Prostate gland (tissue), 2 donors: ENCODE measurements around the gene PHF10. TPM values are rescaled to one million over a fixed set of nuclear protein-coding genes. Genes with fewer than 3 reads are reported as not detected.

Experiments
- DNase-seq: peaks from one replicate; pipeline ENCODE4 v3.0.0-alpha.2; 2019; ENCODE audit warnings: low spot score
- H3K27ac ChIP-seq, 2 donors: fragments of 200-600 bp; sonication (generic); 2 replicates each; pipeline ENCODE4 v1.5.1; 2017 to 2019
- H3K27me3 ChIP-seq: fragments of 200-600 bp; sonication (generic); replicated peaks from 2 replicates; pipeline ENCODE4 v1.5.1; 2019; ENCODE audit not compliant: insufficient read depth
- H3K36me3 ChIP-seq, 2 donors: fragments of 200-600 bp; sonication (generic); 1 replicate in 1 of 2; 2 replicates in 1 of 2; pipeline versions ENCODE4 v1.5.1 to v1.8.1; 2017 to 2019
- H3K4me1 ChIP-seq: fragments of 200-600 bp; sonication (generic); replicated peaks from 2 replicates; pipeline ENCODE4 v1.5.1; 2019
- H3K4me3 ChIP-seq, 2 donors: fragments of 200-600 bp; sonication (generic); 2 replicates each; pipeline ENCODE4 v1.5.1; 2017 to 2019
- H3K9me3 ChIP-seq: fragments of 200-600 bp; sonication (generic); 2 replicates; pipeline ENCODE4 v1.5.1; 2017
- POLR2A ChIP-seq: fragments of 450-650 bp; IDR thresholded peaks from one replicate; pipeline ENCODE4 v1.6.1; 2016; ENCODE audit warnings: antibody characterized with exemption, mild to moderate bottlenecking
- POLR2AphosphoS5 ChIP-seq: sonication (generic); formaldehyde crosslinking; IDR thresholded peaks from one replicate; pipeline ENCODE4 v1.6.1; 2017; ENCODE audit warnings: antibody characterized with exemption
- WGBS: methylation state at CpG from one replicate; pipeline ENCODE4 v1.1.5; 2018; 5-methylcytosine and 5-hydroxymethylcytosine counted together
- intact Hi-C: fragments of 100-400 bp; cut with DNase I; formaldehyde crosslinking; loops from one replicate; pipeline ENCODE4 v1.14.2; 2022
- total RNA-seq, 2 donors: library from RNA; depleted of rRNA; stranded (reverse); fragments of >200 nt; gene quantifications; one replicate each; pipeline ENCODE4 v1.1.0, GENCODE V29; 2016
- TF ChIP-seq, protein P1 (sequence below), 4 experiments: fragments of 200-600 bp in 2 of 4; fragments of 450-650 bp in 2 of 4; sonication (generic) in 2 of 4; IDR thresholded peaks; 1 replicate in 3 of 4; 2 replicates in 1 of 4; pipeline ENCODE4 v1.5.1; 2016 to 2019; ENCODE audit warnings: antibody characterized with exemption in 4 of 4, mild to moderate bottlenecking in 2 of 4, moderate library complexity in 2 of 4

The PHF10 gene
- total RNA-seq, 2 donors from 2014 or later = 45.9 to 50.4 TPM

DNA sequence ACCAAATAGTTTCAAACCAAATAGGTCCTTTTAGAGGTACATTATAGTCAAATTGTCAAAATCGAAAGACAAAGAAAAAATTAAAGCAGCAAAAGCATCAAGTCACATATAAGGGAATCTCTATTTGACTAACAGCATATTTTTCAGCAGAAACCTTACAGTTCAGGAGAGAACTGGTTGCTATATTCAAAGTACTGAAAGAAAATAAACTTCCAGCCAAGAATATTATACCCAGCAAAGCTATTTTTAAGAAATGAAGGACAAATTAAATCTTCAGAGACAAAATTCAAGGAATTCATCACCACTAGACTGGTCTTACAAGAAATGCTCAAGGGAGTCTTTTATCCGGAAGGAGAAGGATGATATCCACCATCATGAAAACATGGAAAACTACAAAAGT is 38.4 kb downstream of the PHF10 start:
- H3K9me3 ChIP-seq = no peaks in the 10 kb centered on the region
- no peaks in the 10 kb centered on the region for H3K27me3 ChIP-seq
- 95% methylated on average over 2 of the region's 2 CpGs for WGBS
- no peaks in the 10 kb centered on the region for H3K4me1 ChIP-seq
- no peak overlapping the region for H3K27ac ChIP-seq
- DNase-seq = no peak
- intact Hi-C loops = no loop called here
- H3K4me3 ChIP-seq = no peak overlapping the region
- no peak for TF ChIP-seq POLR2AphosphoS5
- TF ChIP-seq, protein P1, sequence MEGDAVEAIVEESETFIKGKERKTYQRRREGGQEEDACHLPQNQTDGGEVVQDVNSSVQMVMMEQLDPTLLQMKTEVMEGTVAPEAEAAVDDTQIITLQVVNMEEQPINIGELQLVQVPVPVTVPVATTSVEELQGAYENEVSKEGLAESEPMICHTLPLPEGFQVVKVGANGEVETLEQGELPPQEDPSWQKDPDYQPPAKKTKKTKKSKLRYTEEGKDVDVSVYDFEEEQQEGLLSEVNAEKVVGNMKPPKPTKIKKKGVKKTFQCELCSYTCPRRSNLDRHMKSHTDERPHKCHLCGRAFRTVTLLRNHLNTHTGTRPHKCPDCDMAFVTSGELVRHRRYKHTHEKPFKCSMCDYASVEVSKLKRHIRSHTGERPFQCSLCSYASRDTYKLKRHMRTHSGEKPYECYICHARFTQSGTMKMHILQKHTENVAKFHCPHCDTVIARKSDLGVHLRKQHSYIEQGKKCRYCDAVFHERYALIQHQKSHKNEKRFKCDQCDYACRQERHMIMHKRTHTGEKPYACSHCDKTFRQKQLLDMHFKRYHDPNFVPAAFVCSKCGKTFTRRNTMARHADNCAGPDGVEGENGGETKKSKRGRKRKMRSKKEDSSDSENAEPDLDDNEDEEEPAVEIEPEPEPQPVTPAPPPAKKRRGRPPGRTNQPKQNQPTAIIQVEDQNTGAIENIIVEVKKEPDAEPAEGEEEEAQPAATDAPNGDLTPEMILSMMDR (IDR thresholded peaks at IDR 0.05) = no peak
- TF ChIP-seq POLR2A = no peak
- no peaks in the 10 kb centered on the region for H3K36me3 ChIP-seq

DNA sequence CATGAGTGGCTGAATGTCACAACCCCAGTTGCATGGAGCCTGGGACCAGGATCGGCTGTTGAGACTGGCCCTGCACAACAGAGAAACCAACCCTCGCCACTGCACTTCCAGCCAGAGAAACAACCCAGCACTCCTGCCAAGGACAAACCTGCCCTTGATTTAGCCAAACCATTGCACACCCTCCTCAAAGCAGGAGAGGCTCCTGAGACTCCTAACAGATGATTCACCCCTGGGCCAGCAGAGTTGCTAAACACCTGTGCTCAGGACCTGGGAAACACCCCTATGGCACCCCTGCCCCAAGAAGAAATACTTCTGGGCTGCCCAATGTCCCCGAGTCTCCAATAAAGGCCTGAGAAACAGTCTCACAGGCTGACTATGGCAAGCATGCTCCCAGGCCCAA is 40.2 kb downstream of the PHF10 start:
- intact Hi-C loops = no loop called here
- Histone ChIP-seq H3K27me3 (no peaks in the 10 kb centered on the region), H3K9me3 (no peaks in the 10 kb centered on the region), H3K36me3 (no peaks in the 10 kb centered on the region), H3K27ac (no peak overlapping the region), H3K4me3 (no peak overlapping the region), H3K4me1 (no peaks in the 10 kb centered on the region)
- DNase-seq = no peak
- no peak for TF ChIP-seq POLR2A
- TF ChIP-seq POLR2AphosphoS5 = no peak
- TF ChIP-seq, protein P1 (IDR thresholded peaks at IDR 0.05) = no peak
- 92% methylated on average over 3 of the region's 3 CpGs for WGBS

DNA sequence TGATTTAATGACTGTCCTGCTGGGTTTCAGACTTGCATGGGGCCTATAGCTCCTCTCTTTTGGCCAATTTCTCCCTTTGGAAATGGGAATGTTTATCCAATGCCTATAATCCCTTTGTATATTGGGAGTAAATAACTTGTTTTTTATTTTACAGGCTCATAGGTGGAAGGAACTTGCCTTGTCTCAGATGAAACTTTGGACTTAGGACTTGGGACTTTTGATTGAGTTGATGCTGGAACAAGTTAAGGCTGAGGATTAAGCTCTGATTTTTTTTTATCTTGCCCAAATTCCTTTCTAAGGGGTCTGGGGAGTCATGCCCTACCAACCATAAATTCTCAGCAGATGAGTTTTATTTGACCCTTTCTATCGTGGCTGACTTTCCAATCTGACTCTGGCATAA is 46.0 kb downstream of the PHF10 start:
- intact Hi-C loops = no loop called here
- H3K9me3 ChIP-seq = no peaks in the 10 kb centered on the region
- no peaks in the 10 kb centered on the region for H3K27me3 ChIP-seq
- TF ChIP-seq, protein P1 (IDR thresholded peaks at IDR 0.05) = no peak
- TF ChIP-seq POLR2A (no peak), POLR2AphosphoS5 (no peak)
- no peak for DNase-seq
- H3K4me1 ChIP-seq = no peaks in the 10 kb centered on the region
- no peaks in the 10 kb centered on the region for H3K36me3 ChIP-seq
- H3K27ac ChIP-seq = no peak overlapping the region
- 30% methylated on average over 1 of the region's 1 CpG for WGBS
- no peak overlapping the region for H3K4me3 ChIP-seq

DNA sequence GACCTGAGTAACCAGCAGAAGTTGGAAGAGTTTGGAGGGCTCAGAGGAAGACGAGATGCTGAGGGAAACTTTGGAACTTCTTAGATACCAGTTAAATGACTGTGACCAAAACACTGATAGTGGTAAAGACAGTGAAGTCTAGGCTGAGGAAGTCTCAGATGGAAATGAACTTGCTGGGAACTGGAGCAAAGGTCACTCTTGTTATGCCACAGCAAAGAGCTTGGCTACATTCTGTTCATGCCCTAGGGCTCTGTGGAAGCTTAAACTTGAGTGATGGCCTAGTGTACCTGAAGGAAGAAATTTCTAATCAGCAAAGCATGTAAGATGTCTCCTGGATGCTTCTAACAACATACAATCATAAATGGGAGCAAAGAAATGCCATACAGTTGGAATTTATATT is 47.2 kb downstream of the PHF10 start:
- H3K36me3 ChIP-seq = no peaks in the 10 kb centered on the region
- H3K27me3 ChIP-seq = no peaks in the 10 kb centered on the region
- no peak overlapping the region for H3K4me3 ChIP-seq
- H3K4me1 ChIP-seq = no peaks in the 10 kb centered on the region
- DNase-seq = no peak
- TF ChIP-seq POLR2A (no peak), POLR2AphosphoS5 (no peak)
- TF ChIP-seq, protein P1 (IDR thresholded peaks at IDR 0.05) = no peak
- intact Hi-C loops = no loop called here
- H3K27ac ChIP-seq = no peak overlapping the region
- 97% methylated on average over 1 of the region's 1 CpG for WGBS
- H3K9me3 ChIP-seq = no peaks in the 10 kb centered on the region

DNA sequence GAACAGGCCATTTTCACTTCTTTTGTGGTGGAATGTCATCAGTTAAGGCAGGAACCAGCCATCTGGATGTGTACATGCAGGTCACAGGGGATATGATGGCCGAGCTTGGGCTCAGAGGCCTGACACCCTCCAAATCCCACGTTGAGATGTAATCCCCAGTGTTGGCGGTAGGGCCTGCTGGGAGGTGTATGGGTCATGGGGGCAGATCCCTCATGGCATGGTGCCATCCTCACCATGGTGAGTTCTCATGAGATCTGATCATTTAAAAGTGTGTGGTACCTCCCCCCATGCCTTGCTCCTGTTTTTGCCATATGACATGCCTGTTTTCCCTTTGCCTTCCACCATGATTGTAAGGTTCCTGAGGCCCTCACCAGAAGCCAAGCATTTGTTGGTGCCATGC is 49.3 kb downstream of the PHF10 start:
- whole genome bisulfite sequencing = 96% methylated on average over 3 of the region's 3 CpGs
- Histone ChIP-seq H3K36me3 (no peaks in the 10 kb centered on the region), H3K9me3 (no peaks in the 10 kb centered on the region), H3K4me1 (no peaks in the 10 kb centered on the region), H3K4me3 (no peak overlapping the region), H3K27ac (no peak overlapping the region), H3K27me3 (no peaks in the 10 kb centered on the region)
- TF ChIP-seq POLR2A (no peak), POLR2AphosphoS5 (no peak)
- TF ChIP-seq, protein P1 (IDR thresholded peaks at IDR 0.05) = no peak
- intact Hi-C loops = no loop called here
- no peak for DNase-seq
